Measurements from ENCODE around the gene TPM4. TPM values are rescaled to one million over a fixed set of nuclear protein-coding genes. Genes with fewer than 3 reads are reported as not detected.

Gene TPM4
- total RNA-seq, 4 donors from 2014 or later: 471 to 530 (median 493) TPM

GRCh38 chr19:16127776-16128371, 51.6 kb downstream of the TPM4 start:
- H3K36me3 ChIP-seq: peaks cover 0 to 100% (median 53%) of the 10 kb centered on the region in 3 donors
- H3K27me3 ChIP-seq: no peaks in the 10 kb centered on the region
- 87 to 89% methylated on average over 13 to 14 of the region's 21 CpGs for WGBS, 2 donors
- no peak overlapping the region for H3K27ac ChIP-seq
- no peak for DNase-seq (ENCODE audit: low spot score in 2 of 2)
- no peak overlapping the region for H3K4me3 ChIP-seq
- no peaks in the 10 kb centered on the region for H3K9me3 ChIP-seq
- TF ChIP-seq POLR2A (IDR thresholded peaks at IDR 0.05): no peak
- no peak for TF ChIP-seq EP300 (IDR thresholded peaks at IDR 0.05)
- TF ChIP-seq, protein P1, sequence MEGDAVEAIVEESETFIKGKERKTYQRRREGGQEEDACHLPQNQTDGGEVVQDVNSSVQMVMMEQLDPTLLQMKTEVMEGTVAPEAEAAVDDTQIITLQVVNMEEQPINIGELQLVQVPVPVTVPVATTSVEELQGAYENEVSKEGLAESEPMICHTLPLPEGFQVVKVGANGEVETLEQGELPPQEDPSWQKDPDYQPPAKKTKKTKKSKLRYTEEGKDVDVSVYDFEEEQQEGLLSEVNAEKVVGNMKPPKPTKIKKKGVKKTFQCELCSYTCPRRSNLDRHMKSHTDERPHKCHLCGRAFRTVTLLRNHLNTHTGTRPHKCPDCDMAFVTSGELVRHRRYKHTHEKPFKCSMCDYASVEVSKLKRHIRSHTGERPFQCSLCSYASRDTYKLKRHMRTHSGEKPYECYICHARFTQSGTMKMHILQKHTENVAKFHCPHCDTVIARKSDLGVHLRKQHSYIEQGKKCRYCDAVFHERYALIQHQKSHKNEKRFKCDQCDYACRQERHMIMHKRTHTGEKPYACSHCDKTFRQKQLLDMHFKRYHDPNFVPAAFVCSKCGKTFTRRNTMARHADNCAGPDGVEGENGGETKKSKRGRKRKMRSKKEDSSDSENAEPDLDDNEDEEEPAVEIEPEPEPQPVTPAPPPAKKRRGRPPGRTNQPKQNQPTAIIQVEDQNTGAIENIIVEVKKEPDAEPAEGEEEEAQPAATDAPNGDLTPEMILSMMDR (IDR thresholded peaks at IDR 0.05): no peak
- peaks cover 0 to 5% (median 0%) of the 10 kb centered on the region in 4 donors for H3K4me1 ChIP-seq

DNA sequence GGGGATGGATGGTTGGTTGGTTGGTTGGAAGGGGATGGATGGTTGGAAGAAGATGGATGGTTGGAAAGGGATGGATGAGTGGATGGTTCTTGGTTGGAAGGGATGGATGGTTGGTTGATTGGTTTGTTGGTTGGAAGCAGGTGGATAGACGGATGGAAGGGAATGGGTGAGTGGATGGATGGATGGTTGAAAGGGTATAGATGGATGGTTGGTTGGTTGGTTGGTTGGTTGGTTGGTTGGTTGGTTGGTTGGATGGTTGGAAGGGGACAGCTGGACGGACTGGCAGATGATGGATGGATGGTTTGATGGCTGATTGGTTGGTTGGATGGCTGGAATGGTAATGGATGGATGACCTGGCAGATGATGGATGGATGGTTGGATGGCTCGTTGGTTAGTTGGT, 55.4 kb downstream of the TPM4 start:
- H3K36me3 ChIP-seq: peaks cover 3 to 80% (median 45%) of the 10 kb centered on the region in 3 donors
- H3K4me3 ChIP-seq: no peak overlapping the region
- TF ChIP-seq, protein P1 (IDR thresholded peaks at IDR 0.05): no peak
- TF ChIP-seq EP300 (IDR thresholded peaks at IDR 0.05): no peak
- H3K27ac ChIP-seq: no peak overlapping the region
- WGBS, 2 donors: 86 to 93% methylated on average over 3 of the region's 3 CpGs
- H3K27me3 ChIP-seq: no peaks in the 10 kb centered on the region
- no peaks in the 10 kb centered on the region for H3K4me1 ChIP-seq
- H3K9me3 ChIP-seq: no peaks in the 10 kb centered on the region
- no peak for DNase-seq (ENCODE audit: low spot score in 2 of 2)

DNA sequence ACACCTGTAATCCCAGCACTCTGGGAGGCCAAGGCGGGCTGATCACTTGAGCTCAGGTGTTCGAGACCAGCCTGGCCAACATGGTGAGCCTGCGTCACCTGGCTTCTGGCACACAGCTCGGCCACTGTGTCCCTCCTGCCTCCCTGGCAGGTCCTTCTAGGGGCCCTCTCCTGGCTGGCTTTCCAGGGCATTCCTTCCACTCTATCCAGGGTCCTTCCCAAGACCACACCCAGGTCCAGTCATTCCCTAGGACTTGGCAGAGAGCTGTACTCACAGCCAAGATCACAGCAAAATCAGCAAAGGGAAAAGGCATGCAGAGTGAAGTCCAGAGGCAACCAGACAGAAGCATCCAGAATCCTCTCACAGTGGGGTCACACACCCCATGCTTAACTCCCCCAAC, 57.5 kb downstream of the TPM4 start:
- Histone ChIP-seq H3K9me3 (no peaks in the 10 kb centered on the region), H3K27me3 (no peaks in the 10 kb centered on the region), H3K4me1 (no peaks in the 10 kb centered on the region), H3K27ac (no peak overlapping the region), H3K4me3 (no peak overlapping the region), H3K36me3 (peaks cover 3 to 58% (median 26%) of the 10 kb centered on the region in 3 donors)
- DNase-seq (ENCODE audit: low spot score in 2 of 2): no peak
- 91 to 100% methylated on average over 3 to 4 of the region's 4 CpGs for WGBS, 2 donors
- TF ChIP-seq, protein P1 (IDR thresholded peaks at IDR 0.05): no peak
- no peak for TF ChIP-seq POLR2A (IDR thresholded peaks at IDR 0.05)
- TF ChIP-seq EP300 (IDR thresholded peaks at IDR 0.05): no peak

GRCh38 chr19:16134510-16134909, 58.2 kb downstream of the TPM4 start:
- TF ChIP-seq POLR2A (IDR thresholded peaks at IDR 0.05): no peak
- no peak for TF ChIP-seq EP300 (IDR thresholded peaks at IDR 0.05)
- TF ChIP-seq, protein P1 (IDR thresholded peaks at IDR 0.05): no peak
- DNase-seq (ENCODE audit: low spot score in 2 of 2): no peak
- 73 to 76% methylated on average over 7 of the region's 7 CpGs for WGBS, 2 donors
- Histone ChIP-seq H3K27ac (no peak overlapping the region), H3K4me3 (no peak overlapping the region), H3K36me3 (peaks cover 3 to 51% (median 20%) of the 10 kb centered on the region in 3 donors), H3K27me3 (no peaks in the 10 kb centered on the region), H3K4me1 (no peaks in the 10 kb centered on the region), H3K9me3 (no peaks in the 10 kb centered on the region)

DNA sequence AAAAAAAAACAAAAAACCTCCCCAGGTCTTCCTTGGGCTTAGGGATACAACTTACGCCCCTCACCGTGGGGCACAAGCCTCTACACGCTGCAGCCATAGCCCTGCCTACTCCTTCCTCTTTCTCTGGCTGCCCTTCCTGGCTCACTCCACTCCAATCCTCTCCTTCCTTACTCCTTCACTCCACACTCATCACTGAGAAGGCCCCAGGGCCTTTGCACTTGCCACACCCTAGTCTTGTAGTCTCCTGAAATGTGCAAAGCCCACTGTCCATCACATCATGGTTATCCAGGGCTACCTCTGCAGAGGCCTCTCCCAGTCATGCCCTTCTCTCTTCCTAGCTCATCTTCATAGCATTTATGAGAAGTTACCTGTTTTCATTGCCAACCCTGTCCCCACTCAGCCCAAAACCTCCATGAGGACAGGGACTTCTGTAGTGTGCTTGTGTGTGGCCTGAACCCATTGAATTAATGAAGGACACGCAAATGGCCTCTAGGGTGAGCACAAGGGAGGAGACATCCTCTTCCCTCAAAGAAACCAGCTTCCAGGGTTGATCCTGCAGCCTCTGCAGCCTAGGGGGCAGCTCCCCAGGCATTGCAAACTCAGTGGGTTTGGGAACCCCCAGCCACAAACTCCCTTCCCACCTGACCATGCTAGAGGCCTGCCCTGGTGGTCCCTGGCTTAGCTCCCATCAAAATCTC, 59.3 kb downstream of the TPM4 start:
- TF ChIP-seq, protein P1 (IDR thresholded peaks at IDR 0.05): no peak
- Histone ChIP-seq H3K4me3 (no peak overlapping the region), H3K36me3 (peaks cover 3 to 41% (median 18%) of the 10 kb centered on the region in 3 donors), H3K4me1 (no peaks in the 10 kb centered on the region), H3K27me3 (no peaks in the 10 kb centered on the region), H3K9me3 (no peaks in the 10 kb centered on the region), H3K27ac (no peak overlapping the region)
- no peak for DNase-seq (ENCODE audit: low spot score in 2 of 2)
- 70 to 87% methylated on average over 4 of the region's 4 CpGs for WGBS, 2 donors
